Activated CD4-positive, alpha-beta memory T cell treated with anti-CD3 and anti-CD28 coated beads for 36 hours (primary cell): ENCODE results near the gene PIAS2. TPM values are rescaled to one million over a fixed set of nuclear protein-coding genes. Genes with fewer than 3 reads are reported as not detected.
"Not testable (repeated sequence)": the region's sequence is repeated elsewhere in the genome, so short reads cannot be mapped to it uniquely, and the experiment has no call there.

Source experiments
- CTCF ChIA-PET: fragments of 350-600 bp; sonication (Branson Sonifier 250); formaldehyde crosslinking; loops from one replicate; lab custom pipeline; 2021; ENCODE audit warnings: antibody characterized with exemption, inconsistent platforms; lab: Charles Lee
- POLR2A ChIA-PET: fragments of 350-600 bp; sonication (Branson Sonifier 250); formaldehyde crosslinking; loops from one replicate; lab custom pipeline; 2021; ENCODE audit warnings: antibody characterized with exemption; lab: Charles Lee
- DNase-seq: peaks from one replicate; pipeline ENCODE4 v3.0.0-alpha.2; 2020
- H3K27ac Mint-ChIP-seq: one replicate; pipeline ENCODE4 v1.8.0; 2021; ENCODE audit warnings: mixed read lengths
- H3K27me3 Mint-ChIP-seq: one replicate; pipeline ENCODE4 v1.8.0; 2021; ENCODE audit warnings: mixed read lengths
- H3K36me3 Mint-ChIP-seq: one replicate; pipeline ENCODE4 v1.8.0; 2021; ENCODE audit warnings: mixed read lengths
- H3K4me1 Mint-ChIP-seq: one replicate; pipeline ENCODE4 v1.8.0; 2021; ENCODE audit warnings: low read depth, mixed read lengths
- H3K4me3 Mint-ChIP-seq: one replicate; pipeline ENCODE4 v1.8.0; 2021; ENCODE audit warnings: mild to moderate bottlenecking, mixed read lengths
- H3K9me3 Mint-ChIP-seq: one replicate; pipeline ENCODE4 v1.8.0; 2021; ENCODE audit warnings: mixed read lengths
- intact Hi-C: fragments of 100-400 bp; cut with micrococcal nuclease; formaldehyde crosslinking; loops from one replicate; pipeline ENCODE4 v1.15.1; 2023
- total RNA-seq, 2 experiments: library from RNA; stranded (reverse); gene quantifications; one replicate each; pipeline ENCODE4 v1.2.3, GENCODE V29; 2021

PIAS2 gene
- total RNA-seq, 2 experiments from 2014 or later, result 19.7 to 22.1 TPM

DNA sequence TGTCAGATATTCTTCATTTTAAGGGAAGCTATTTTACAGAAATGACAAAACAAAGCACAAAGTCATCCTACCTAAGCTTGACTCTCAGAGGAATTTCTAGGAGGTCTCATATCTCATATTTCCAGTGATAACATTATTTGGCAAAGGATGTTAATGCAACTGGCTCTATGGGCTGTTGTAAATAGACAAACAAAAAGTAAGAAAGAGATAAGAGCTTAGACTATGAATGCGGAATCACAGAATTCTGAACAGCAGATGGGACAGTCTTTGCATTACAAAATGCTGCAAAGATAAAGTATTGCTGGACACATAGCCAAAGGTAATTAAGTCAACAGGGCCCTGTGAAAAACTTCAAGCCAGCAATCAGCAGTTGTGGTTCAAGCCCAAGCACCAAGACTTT lies 23.9 kb downstream of the PIAS2 start:
- POLR2A ChIA-PET, result no interaction called here
- Mint-ChIP-seq H3K4me3 (no peak overlapping the region), H3K36me3 (peaks cover 30% of the 10 kb centered on the region), H3K27ac (no peak overlapping the region), H3K27me3 (no peaks in the 10 kb centered on the region), H3K9me3 (peaks cover 13% of the 10 kb centered on the region), H3K4me1 (peaks cover 29% of the 10 kb centered on the region)
- DNase-seq, result no peak
- intact Hi-C loops, result no loop called here
- CTCF ChIA-PET, result interaction anchor here (0.8 kb wide), 1 partner anchor 1519 kb away, joined by 3 read pairs; no protein-coding TSS in a partner anchor

- peaks cover 34% of the 10 kb centered on the region for H3K36me3 Mint-ChIP-seq
- no peaks in the 10 kb centered on the region for H3K27me3 Mint-ChIP-seq
- intact Hi-C loops, result no loop called here
- H3K4me1 Mint-ChIP-seq, result peaks cover 29% of the 10 kb centered on the region
- H3K4me3 Mint-ChIP-seq, result no peak overlapping the region
- peaks cover 15% of the 10 kb centered on the region for H3K9me3 Mint-ChIP-seq
- CTCF ChIA-PET, result no interaction called here
- H3K27ac Mint-ChIP-seq, result no peak overlapping the region
- POLR2A ChIA-PET, result interaction anchor here (0.8 kb wide), 1 partner anchor 203 kb away, joined by 3 read pairs; no protein-coding TSS in a partner anchor
- DNase-seq, result no peak
These were observed 24.5 kb downstream of the PIAS2 start for GRCh38 chr18:46892842-46893241.

GRCh38 chr18:46891742-46892214 lies 25.5 kb downstream of the PIAS2 start:
- H3K9me3 Mint-ChIP-seq, result peaks cover 17% of the 10 kb centered on the region
- peaks cover 38% of the 10 kb centered on the region for H3K36me3 Mint-ChIP-seq
- CTCF ChIA-PET, result no interaction called here
- H3K27ac Mint-ChIP-seq, result peak overlapping the region; percentile 38
- intact Hi-C loops, result no loop called here
- no peak overlapping the region for H3K4me3 Mint-ChIP-seq
- H3K4me1 Mint-ChIP-seq, result peaks cover 31% of the 10 kb centered on the region
- POLR2A ChIA-PET, result no interaction called here
- DNase-seq, result peak; percentile 22
- no peaks in the 10 kb centered on the region for H3K27me3 Mint-ChIP-seq

DNA sequence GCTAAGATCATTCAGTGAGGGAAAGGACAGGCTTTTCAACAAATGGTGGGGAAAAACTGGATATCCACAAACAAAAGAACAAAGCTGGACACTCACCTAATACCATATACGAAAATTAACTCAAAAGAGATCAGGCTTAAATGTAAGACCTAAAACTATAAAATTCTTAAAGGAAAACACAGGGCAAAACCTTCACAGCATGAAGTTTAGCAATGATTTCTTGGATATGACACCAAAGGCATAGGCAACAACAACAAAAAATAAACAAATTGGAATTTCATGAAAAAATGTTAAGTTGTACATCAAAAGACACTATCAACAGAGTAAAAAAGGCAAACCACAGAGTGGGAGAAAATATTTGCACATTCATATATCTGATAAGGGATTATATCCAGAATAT lies 28.3 kb downstream of the PIAS2 start:
- intact Hi-C loops, result no loop called here
- Mint-ChIP-seq H3K27me3 (no peaks in the 10 kb centered on the region), H3K4me3 (no peak overlapping the region), H3K9me3 (peaks cover 17% of the 10 kb centered on the region), H3K27ac (no peak overlapping the region), H3K36me3 (peaks cover 37% of the 10 kb centered on the region), H3K4me1 (peaks cover 26% of the 10 kb centered on the region)
- ChIA-PET CTCF (no interaction called here), POLR2A (no interaction called here)
- DNase-seq, result no peak

DNA sequence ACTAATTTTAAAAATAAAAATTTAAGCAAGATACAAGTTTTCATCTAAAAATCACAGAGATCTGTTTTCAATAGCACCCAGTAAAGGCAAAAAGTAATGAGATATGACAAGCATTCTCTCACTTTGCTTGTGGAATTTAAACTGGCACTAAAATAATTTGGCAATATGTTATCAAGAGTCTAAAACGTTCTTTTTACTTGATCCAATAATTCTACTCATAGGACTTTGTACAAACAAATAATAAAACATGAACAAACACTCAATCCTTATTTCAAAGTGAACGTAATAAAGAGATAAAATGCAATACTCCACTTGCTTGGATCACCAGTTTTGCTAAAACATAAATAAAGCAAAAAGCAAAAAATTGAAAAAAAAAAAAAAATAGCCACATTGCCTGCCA lies 30.4 kb downstream of the PIAS2 start:
- POLR2A ChIA-PET, result no interaction called here
- H3K4me3 Mint-ChIP-seq, result no peak overlapping the region

DNA sequence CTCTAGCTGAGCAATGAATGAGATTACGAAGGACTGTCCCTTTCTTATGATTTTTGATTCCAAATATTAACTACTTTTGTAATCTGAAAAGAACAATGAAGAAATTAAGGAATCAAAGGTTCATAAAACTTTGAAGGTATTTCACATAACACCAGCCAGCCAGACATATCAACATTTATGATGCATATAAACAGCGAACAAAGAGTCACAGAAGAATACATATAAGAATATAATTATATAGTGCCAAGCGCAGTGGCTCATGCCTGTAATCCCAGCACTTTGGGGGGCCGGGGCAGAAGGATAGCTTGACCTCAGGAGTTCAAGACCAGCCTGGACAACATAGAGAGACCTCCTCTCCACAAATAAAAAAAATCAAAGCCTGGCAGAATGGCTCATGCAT lies 34.1 kb downstream of the PIAS2 start:
- intact Hi-C loops, result no loop called here
- Mint-ChIP-seq H3K4me1 (peaks cover 5% of the 10 kb centered on the region), H3K4me3 (no peak overlapping the region), H3K36me3 (peaks cover 28% of the 10 kb centered on the region), H3K27ac (no peak overlapping the region), H3K9me3 (peaks cover 16% of the 10 kb centered on the region), H3K27me3 (no peaks in the 10 kb centered on the region)
- CTCF ChIA-PET, result no interaction called here
- POLR2A ChIA-PET, result no interaction called here
- DNase-seq, result no peak

More for the DNA sequence above, 30.4 kb downstream of the PIAS2 start:
- Mint-ChIP-seq H3K27ac (no peak overlapping the region), H3K36me3 (peaks cover 37% of the 10 kb centered on the region), H3K27me3 (no peaks in the 10 kb centered on the region), H3K9me3 (peaks cover 17% of the 10 kb centered on the region), H3K4me1 (peaks cover 12% of the 10 kb centered on the region)
- CTCF ChIA-PET, result no interaction called here
- DNase-seq, result no peak
- intact Hi-C loops, result no loop called here

- CTCF ChIA-PET, result no interaction called here
- POLR2A ChIA-PET, result no interaction called here
- H3K9me3 Mint-ChIP-seq, result peaks cover 40% of the 10 kb centered on the region
- peaks cover 12% of the 10 kb centered on the region for H3K4me1 Mint-ChIP-seq
- H3K27me3 Mint-ChIP-seq, result no peaks in the 10 kb centered on the region
- H3K27ac Mint-ChIP-seq, result no peak overlapping the region
- H3K36me3 Mint-ChIP-seq, result peaks cover 57% of the 10 kb centered on the region
- intact Hi-C loops, result no loop called here
- DNase-seq, result no peak
- no peak overlapping the region for H3K4me3 Mint-ChIP-seq
These were observed 39.8 kb downstream of the PIAS2 start for GRCh38 chr18:46877329-46877987.

DNA sequence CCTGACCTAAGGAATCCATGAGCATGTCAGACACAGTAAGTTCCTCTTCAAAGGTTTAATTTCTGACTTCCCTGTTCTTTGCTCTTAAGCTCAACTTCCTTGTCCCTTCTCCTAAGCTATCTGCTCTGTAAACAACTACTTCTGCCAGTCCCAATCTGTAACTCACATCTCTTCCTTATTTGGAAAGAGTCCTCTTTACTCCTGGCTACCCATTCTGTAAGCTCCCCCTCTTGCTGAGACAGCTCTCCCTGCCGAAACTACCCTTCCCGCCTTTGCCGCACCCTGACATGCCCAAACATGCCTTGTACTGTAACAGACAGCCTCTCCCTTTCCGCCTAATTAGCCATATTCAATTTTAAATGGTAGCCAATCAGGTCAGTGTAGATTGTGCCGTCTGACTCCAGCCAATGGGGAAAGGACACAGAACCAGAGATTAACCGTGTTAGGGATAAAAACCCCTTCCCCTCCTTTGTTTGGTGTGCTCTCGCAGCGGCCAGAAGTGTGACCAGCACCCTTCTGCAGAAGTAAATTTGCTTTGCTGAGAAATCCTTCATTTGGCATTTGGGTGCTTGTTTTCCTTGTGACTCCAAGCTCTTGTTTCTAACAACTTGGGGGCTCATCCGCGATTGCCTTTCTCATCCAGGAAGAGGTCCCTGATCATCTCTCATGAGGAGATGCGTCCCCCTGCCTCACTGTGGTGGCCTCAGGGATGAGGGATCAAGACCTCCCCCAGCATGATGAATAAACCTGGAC lies 49.0 kb downstream of the PIAS2 start:
- POLR2A ChIA-PET, result no interaction called here
- peaks cover 49% of the 10 kb centered on the region for H3K36me3 Mint-ChIP-seq
- no peak overlapping the region for H3K27ac Mint-ChIP-seq
- CTCF ChIA-PET, result no interaction called here
- H3K4me1 Mint-ChIP-seq, result peaks cover 5% of the 10 kb centered on the region
- no peaks in the 10 kb centered on the region for H3K27me3 Mint-ChIP-seq
- peaks cover 35% of the 10 kb centered on the region for H3K9me3 Mint-ChIP-seq
- intact Hi-C loops, result no loop called here
- DNase-seq, result no peak
- no peak overlapping the region for H3K4me3 Mint-ChIP-seq

DNA sequence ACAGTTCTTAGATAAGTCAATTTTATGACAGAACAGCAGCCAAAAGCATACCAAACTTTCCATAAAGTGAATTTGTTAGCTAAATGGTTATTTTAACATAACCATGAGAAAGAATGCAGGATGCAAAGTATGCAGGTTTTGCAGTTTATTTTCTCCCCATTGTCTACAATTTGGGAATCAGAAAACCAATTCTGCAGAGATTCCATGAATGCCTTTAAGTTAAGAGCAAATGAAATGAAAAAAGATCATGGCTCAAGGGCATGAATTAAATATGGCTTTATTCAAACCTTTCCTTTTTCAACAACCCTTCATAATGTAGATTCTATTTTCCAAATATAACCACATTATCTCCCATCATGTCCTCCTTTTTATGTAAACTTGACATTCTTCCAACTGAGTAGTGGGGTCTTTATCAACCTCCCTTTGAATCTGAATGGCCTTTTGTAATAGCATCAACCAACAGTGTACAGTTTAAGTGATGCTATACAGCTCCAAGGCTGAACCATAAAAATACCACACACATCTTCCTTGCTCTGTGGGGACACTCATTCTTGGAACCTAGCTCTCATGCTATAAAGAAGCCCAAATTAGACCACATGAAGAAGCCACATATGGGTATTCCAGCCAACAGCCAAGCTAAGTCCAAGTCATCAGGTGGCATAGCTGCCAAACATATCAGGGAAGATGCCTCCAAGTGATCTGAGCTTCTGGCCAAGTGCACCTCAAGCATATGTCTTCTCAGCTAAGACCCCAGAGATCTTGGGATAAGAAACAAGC lies 49.8 kb downstream of the PIAS2 start:
- POLR2A ChIA-PET, result no interaction called here
- no peak for DNase-seq
- intact Hi-C loops, result no loop called here
- Mint-ChIP-seq H3K4me3 (no peak overlapping the region), H3K9me3 (peaks cover 32% of the 10 kb centered on the region), H3K36me3 (peaks cover 45% of the 10 kb centered on the region), H3K4me1 (peaks cover 4% of the 10 kb centered on the region), H3K27me3 (no peaks in the 10 kb centered on the region), H3K27ac (no peak overlapping the region)
- CTCF ChIA-PET, result no interaction called here

DNA sequence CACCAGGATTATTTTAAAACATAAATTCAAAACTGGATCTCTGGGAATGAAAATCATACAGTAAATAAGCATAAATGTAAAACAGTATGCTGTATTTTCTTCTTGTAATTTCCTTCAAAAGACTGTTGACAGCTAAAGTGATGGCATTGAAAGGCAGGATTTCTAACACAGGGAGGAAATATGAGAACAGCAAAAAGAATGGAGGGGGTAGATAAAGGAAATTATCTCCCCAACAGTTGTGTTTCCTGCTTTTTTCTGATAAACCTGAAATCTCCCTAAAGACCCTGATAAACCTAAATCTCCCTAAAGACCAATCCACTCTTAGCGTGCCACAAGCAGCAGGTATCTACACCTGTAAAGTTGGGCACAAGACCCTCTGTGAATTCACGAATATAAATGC lies 50.8 kb downstream of the PIAS2 start:
- CTCF ChIA-PET, result no interaction called here
- Mint-ChIP-seq H3K4me3 (no peak overlapping the region), H3K4me1 (peaks cover 3% of the 10 kb centered on the region), H3K27me3 (no peaks in the 10 kb centered on the region), H3K36me3 (peaks cover 42% of the 10 kb centered on the region), H3K27ac (no peak overlapping the region), H3K9me3 (peaks cover 32% of the 10 kb centered on the region)
- no peak for DNase-seq
- intact Hi-C loops, result no loop called here
- POLR2A ChIA-PET, result no interaction called here

- DNase-seq, H3K27me3 Mint-ChIP-seq, CTCF ChIA-PET, intact Hi-C loops, H3K27ac Mint-ChIP-seq, H3K4me3 Mint-ChIP-seq, H3K4me1 Mint-ChIP-seq, POLR2A ChIA-PET: not testable (repeated sequence)
- peaks cover 26% of the 10 kb centered on the region for H3K9me3 Mint-ChIP-seq
- peaks cover 37% of the 10 kb centered on the region for H3K36me3 Mint-ChIP-seq
These were observed 52.1 kb downstream of the PIAS2 start for GRCh38 chr18:46865245-46865644.

DNA sequence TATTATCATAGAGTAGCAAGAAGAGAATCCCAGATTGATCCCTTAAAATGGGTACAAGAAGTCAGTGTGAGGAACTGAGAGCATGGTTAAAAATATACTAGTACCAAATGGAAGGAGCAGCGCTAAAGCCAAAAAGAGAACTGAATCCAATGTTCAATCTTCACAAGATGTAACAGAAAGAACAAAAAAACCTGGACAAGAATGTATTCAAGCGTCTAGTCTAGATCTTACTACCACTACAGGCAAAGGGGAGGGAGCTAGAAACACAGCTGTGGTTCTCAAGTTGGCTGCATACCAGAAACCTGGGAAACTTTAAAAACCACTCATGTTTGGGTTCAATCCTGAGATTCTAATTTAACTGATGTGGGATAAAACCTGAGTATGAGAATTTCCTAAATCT lies 57.5 kb downstream of the PIAS2 start:
- Mint-ChIP-seq H3K4me1 (peaks cover 7% of the 10 kb centered on the region), H3K36me3 (peaks cover 39% of the 10 kb centered on the region), H3K27ac (no peak overlapping the region), H3K9me3 (no peaks in the 10 kb centered on the region), H3K4me3 (no peak overlapping the region), H3K27me3 (no peaks in the 10 kb centered on the region)
- ChIA-PET POLR2A (no interaction called here), CTCF (no interaction called here)
- no peak for DNase-seq
- intact Hi-C loops, result no loop called here
